CD14-positive monocyte (primary cell): Measurements from ENCODE around the gene ECEL1. TPM values are rescaled to one million over a fixed set of nuclear protein-coding genes. Genes with fewer than 3 reads are reported as not detected.

Experiments used
- DNase-seq, 3 donors: peaks; one replicate each; pipeline ENCODE4 v3.0.0-alpha.2; 2011 to 2022
- H2AFZ ChIP-seq: 2 replicates; pipeline ENCODE4 v1.6.0; 2012; ENCODE audit warnings: mild to moderate bottlenecking, low read depth, low read length, inconsistent platforms; ENCODE audit not compliant: insufficient read depth, poor library complexity, severe bottlenecking
- H3K27ac ChIP-seq, 2 donors: 1 replicate in 1 of 2; 2 replicates in 1 of 2; pipeline ENCODE4 v1.5.1; 2012 to 2013; ENCODE audit warnings: low read length in 2 of 2, control low read depth in 1 of 2, inconsistent platforms in 1 of 2, low read depth in 1 of 2, mild to moderate bottlenecking in 1 of 2
- H3K27me3 ChIP-seq, 2 donors: one replicate each; pipeline versions ENCODE4 v1.6.0 to v1.6.1; 2011 to 2013; ENCODE audit warnings: low read length in 2 of 2; ENCODE audit not compliant: control insufficient read depth in 2 of 2, insufficient read depth in 2 of 2
- H3K36me3 ChIP-seq, 2 donors: replicated peaks in 1 of 2; 1 replicate in 1 of 2; 2 replicates in 1 of 2; pipeline versions ENCODE4 v1.5.1 to v1.6.1; 2012 to 2013; ENCODE audit warnings: low read length in 2 of 2, control low read depth in 1 of 2, inconsistent platforms in 1 of 2, mild to moderate bottlenecking in 1 of 2; ENCODE audit not compliant: insufficient read depth in 2 of 2, control insufficient read depth in 1 of 2
- H3K4me1 ChIP-seq, 2 donors: 1 replicate in 1 of 2; 2 replicates in 1 of 2; pipeline versions ENCODE4 v1.5.1 to v1.6.1; 2012 to 2013; ENCODE audit warnings: low read length in 2 of 2, control low read depth in 1 of 2, inconsistent platforms in 1 of 2, mild to moderate bottlenecking in 1 of 2, moderate library complexity in 1 of 2; ENCODE audit not compliant: insufficient read depth in 2 of 2, control insufficient read depth in 1 of 2
- H3K4me2 ChIP-seq: replicated peaks from 2 replicates; pipeline ENCODE3; 2012; ENCODE audit warnings: low read length, moderate library complexity, mild to moderate bottlenecking; ENCODE audit not compliant: poor library complexity, severe bottlenecking; ENCODE audit errors: extremely low read depth
- H3K4me3 ChIP-seq, 3 experiments: fragments of 200-600 bp in 1 of 3; sonication (generic) in 1 of 3; replicated peaks in 1 of 3; 1 replicate in 2 of 3; 2 replicates in 1 of 3; pipeline ENCODE4 v1.5.1; 2011 to 2013; ENCODE audit warnings: low read length in 3 of 3, mild to moderate bottlenecking in 3 of 3, control low read depth in 2 of 3, low read depth in 2 of 3, inconsistent platforms in 1 of 3, moderate library complexity in 1 of 3
- H3K79me2 ChIP-seq: 2 replicates; pipeline ENCODE4 v1.6.0; 2012; ENCODE audit warnings: mild to moderate bottlenecking, control low read depth, inconsistent platforms, low read length, moderate library complexity; ENCODE audit not compliant: insufficient read depth
- H3K9ac ChIP-seq: 2 replicates; pipeline ENCODE4 v1.6.0; 2017; ENCODE audit warnings: low read length, mild to moderate bottlenecking; ENCODE audit not compliant: insufficient read depth, poor library complexity, severe bottlenecking
- H3K9me3 ChIP-seq, 2 donors: replicated peaks in 1 of 2; 1 replicate in 1 of 2; 2 replicates in 1 of 2; pipeline versions ENCODE4 v1.5.1 to v1.6.1; 2012 to 2013; ENCODE audit warnings: low read length in 2 of 2, control low read depth in 1 of 2; ENCODE audit not compliant: control insufficient read depth in 1 of 2, insufficient read depth in 1 of 2
- H4K20me1 ChIP-seq: 2 replicates; pipeline ENCODE4 v1.6.0; 2012; ENCODE audit warnings: mild to moderate bottlenecking, low read length, control low read depth, moderate library complexity; ENCODE audit not compliant: insufficient read depth
- H3K27ac Mint-ChIP-seq, 7 donors: one replicate each; pipeline ENCODE4 v1.8.0; 2020; ENCODE audit warnings: mild to moderate bottlenecking in 7 of 7, mixed read lengths in 7 of 7, moderate library complexity in 6 of 7, inconsistent platforms in 2 of 7
- H3K27me3 Mint-ChIP-seq, 3 donors: one replicate each; pipeline ENCODE4 v1.8.0; 2021 to 2022; ENCODE audit warnings: low read depth in 3 of 3, mild to moderate bottlenecking in 3 of 3, mixed read lengths in 3 of 3, moderate library complexity in 3 of 3, inconsistent platforms in 1 of 3
- H3K36me3 Mint-ChIP-seq, 2 donors: one replicate each; pipeline ENCODE4 v1.8.0; 2020; ENCODE audit warnings: mixed read lengths in 2 of 2, inconsistent platforms in 1 of 2, mild to moderate bottlenecking in 1 of 2
- H3K4me1 Mint-ChIP-seq: one replicate; pipeline ENCODE4 v1.8.0; 2020; ENCODE audit warnings: mild to moderate bottlenecking, mixed read lengths
- H3K4me3 Mint-ChIP-seq, 2 donors: one replicate each; pipeline ENCODE4 v1.8.0; 2020; ENCODE audit warnings: mild to moderate bottlenecking in 2 of 2, mixed read lengths in 2 of 2, moderate library complexity in 1 of 2
- H3K9me3 Mint-ChIP-seq, 7 donors: one replicate each; pipeline ENCODE4 v1.8.0; 2020 to 2022; ENCODE audit warnings: mixed read lengths in 7 of 7, mild to moderate bottlenecking in 6 of 7, moderate library complexity in 6 of 7, inconsistent platforms in 2 of 7
- CTCF ChIP-seq: fragments of 200-600 bp; IDR thresholded peaks from one replicate; pipeline ENCODE4 v1.8.0; 2022; ENCODE audit warnings: antibody characterized with exemption, mild to moderate bottlenecking
- WGBS: methylation state at CpG from one replicate; pipeline ENCODE4 v1.1.5; 2013; ENCODE audit warnings: missing lambda C conversion rate; ENCODE audit not compliant: insufficient coverage; 5-methylcytosine and 5-hydroxymethylcytosine counted together
- intact Hi-C, 2 donors: fragments of 100-400 bp; cut with micrococcal nuclease; formaldehyde crosslinking; loops; one replicate each; pipeline versions ENCODE4 v1.15.0 to v1.15.1; 2023
- polyA plus RNA-seq, 3 donors: library from polyadenylated mRNA; depleted of rRNA in 1 of 3; unstranded in 2 of 3; stranded (reverse) in 1 of 3; fragments of 300-500 nt in 2 of 3; fragments of >200 nt in 1 of 3; fragmentation: Illumina TruSeq in 2 of 3; gene quantifications; 1 replicate in 2 of 3; 2 replicates in 1 of 3; pipeline ENCODE4 v1.2.3, GENCODE V29; 2012 to 2021

ECEL1 gene
- polyA plus RNA-seq, 3 donors: not detected

DNA sequence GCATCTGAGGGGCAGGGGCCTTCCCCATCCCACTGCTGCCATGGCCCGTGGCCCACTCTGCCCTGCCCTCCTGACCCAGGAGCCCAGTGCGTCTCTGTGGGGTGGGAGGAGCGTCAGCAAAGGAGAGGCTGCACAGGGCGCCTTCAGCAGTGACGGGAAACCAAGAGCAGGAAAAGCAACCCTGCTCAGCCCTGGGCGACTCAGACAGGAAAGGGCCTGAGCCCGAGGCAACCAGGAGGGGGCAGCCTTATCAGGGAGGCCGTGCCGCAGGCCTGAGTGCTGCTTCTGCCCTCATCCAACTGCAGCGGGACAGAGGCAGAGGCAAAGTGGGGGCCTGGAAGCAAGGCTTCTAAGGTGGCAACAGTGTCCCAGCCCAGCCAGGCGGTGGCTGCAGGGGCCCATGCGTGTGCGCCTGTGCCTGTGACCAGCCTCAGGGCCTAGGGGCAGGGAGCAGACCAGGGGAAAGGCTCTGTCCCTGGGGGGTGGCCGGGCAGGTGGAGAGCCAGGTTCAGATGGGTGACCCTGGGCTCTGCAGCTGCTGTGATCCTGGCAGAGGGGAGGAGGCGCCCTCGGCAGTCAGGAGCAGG, 54.9 kb downstream of the ECEL1 start:
- Histone ChIP-seq H4K20me1 (no peaks in the 10 kb centered on the region), H3K4me1 (no peaks in the 10 kb centered on the region), H3K4me3 (no peak overlapping the region), H3K9ac (no peak overlapping the region), H3K36me3 (no peaks in the 10 kb centered on the region), H3K79me2 (no peaks in the 10 kb centered on the region), H3K4me2 (no peak overlapping the region), H2AFZ (no peak overlapping the region), H3K27ac (no peak overlapping the region), H3K9me3 (no peaks in the 10 kb centered on the region), H3K27me3 (no peaks in the 10 kb centered on the region)
- Mint-ChIP-seq H3K4me1 (peaks cover 3% of the 10 kb centered on the region), H3K4me3 (no peak overlapping the region), H3K27ac (no peak overlapping the region), H3K36me3 (no peaks in the 10 kb centered on the region), H3K27me3 (peaks cover 0 to 10% (median 9%) of the 10 kb centered on the region in 3 donors), H3K9me3 (peaks cover 0 to 2% (median 0%) of the 10 kb centered on the region in 7 donors)
- 53% methylated on average over 14 of the region's 16 CpGs for WGBS
- intact Hi-C loops: no loop called here
- no peak for DNase-seq
- no peak for TF ChIP-seq CTCF

DNA sequence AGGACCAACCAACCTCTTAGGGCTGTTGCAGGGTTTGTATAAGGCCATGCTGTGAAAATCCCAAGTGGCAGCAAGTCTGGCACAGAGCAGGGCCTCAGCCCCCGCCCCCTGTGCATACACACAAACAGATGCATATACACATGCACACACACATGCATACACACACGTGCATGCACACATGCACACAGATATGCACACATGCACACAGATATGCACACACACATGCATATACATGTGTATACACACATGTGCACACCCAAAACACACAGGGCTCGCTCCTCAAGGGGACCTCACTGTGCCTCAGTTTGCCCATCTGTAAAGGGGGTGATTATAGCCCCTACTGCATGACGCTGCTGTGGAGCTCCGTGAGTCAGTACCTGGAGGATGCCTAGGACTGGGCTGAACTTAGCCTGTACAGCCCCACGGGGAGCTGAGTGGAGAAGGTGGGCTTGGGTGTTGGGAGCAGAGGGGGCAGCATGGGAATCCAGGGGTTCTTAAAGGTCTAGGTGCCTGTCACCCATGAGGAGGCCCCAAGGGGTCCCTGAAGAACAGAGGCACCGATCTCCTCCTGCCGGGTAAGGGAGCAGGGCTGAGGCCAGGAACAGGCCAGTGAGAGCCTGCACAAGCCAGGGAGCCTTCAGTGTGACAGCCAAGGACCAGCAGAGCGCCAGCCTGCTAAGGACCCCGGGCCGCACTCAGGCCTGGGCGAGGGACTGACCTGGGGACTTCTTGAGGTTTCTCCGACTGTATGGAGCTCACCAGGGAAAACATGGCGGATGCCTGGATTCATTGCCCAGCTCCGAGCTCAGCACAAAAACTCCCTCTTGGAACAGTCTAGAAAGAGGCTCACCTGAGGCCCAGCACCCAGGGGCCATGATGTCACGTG, 55.7 kb downstream of the ECEL1 start:
- no peaks in the 10 kb centered on the region for H3K4me1 ChIP-seq
- Mint-ChIP-seq H3K27ac (no peak overlapping the region), H3K9me3 (peaks cover 0 to 2% (median 0%) of the 10 kb centered on the region in 7 donors), H3K27me3 (peaks cover 0 to 10% (median 10%) of the 10 kb centered on the region in 3 donors), H3K4me1 (peaks cover 3% of the 10 kb centered on the region), H3K36me3 (no peaks in the 10 kb centered on the region), H3K4me3 (no peak overlapping the region)
- H3K27me3 ChIP-seq: no peaks in the 10 kb centered on the region
- no peaks in the 10 kb centered on the region for H4K20me1 ChIP-seq
- intact Hi-C loops: no loop called here
- H3K4me2 ChIP-seq: no peak overlapping the region
- no peaks in the 10 kb centered on the region for H3K36me3 ChIP-seq
- no peaks in the 10 kb centered on the region for H3K79me2 ChIP-seq
- no peak overlapping the region for H3K9ac ChIP-seq
- H3K4me3 ChIP-seq: no peak overlapping the region
- no peak for TF ChIP-seq CTCF
- 89% methylated on average over 13 of the region's 16 CpGs for WGBS
- DNase-seq: no peak
- no peak overlapping the region for H3K27ac ChIP-seq
- H3K9me3 ChIP-seq: no peaks in the 10 kb centered on the region
- H2AFZ ChIP-seq: no peak overlapping the region

Other genes with a start within 250 kb of the ECEL1 start
- not detected for gene ALPP, start 109.1 kb downstream of the ECEL1 start, polyA plus RNA-seq
- gene ALPG, start 81.0 kb downstream of the ECEL1 start, polyA plus RNA-seq: not detected
- gene ALPI, start 31.7 kb downstream of the ECEL1 start, polyA plus RNA-seq: not detected
- gene PRSS56, start 32.6 kb upstream of the ECEL1 start, polyA plus RNA-seq: not detected
- not detected for gene CHRND, start 38.3 kb upstream of the ECEL1 start, polyA plus RNA-seq
- not detected for gene CHRNG, start 51.9 kb upstream of the ECEL1 start, polyA plus RNA-seq
- gene TIGD1, start 62.7 kb upstream of the ECEL1 start, polyA plus RNA-seq: 1 to 10 TPM; 1.6 to 4.1 (median 2.1) TPM
- gene EIF4E2, start 62.9 kb upstream of the ECEL1 start, polyA plus RNA-seq: 100 to 1,000 TPM in 2 of 3 donors, 10 to 100 TPM in 1; 67.2 to 213 (median 188) TPM
- not detected for gene EFHD1, start 145.8 kb upstream of the ECEL1 start, polyA plus RNA-seq
- gene GIGYF2, start 209.5 kb upstream of the ECEL1 start, polyA plus RNA-seq: 10 to 100 TPM in 2 of 3 donors, 1 to 10 TPM in 1; 7.7 to 20.7 (median 17.3) TPM